Thoracic aorta (tissue), 2 donors: ENCODE measurements around the gene HIF3A. TPM values are rescaled to one million over a fixed set of nuclear protein-coding genes. Genes with fewer than 3 reads are reported as not detected.

Experiments
- ATAC-seq: fragments of 150-250 bp; one replicate; pipeline ENCODE4 v1.8.0; 2017; ENCODE audit warnings: low read depth; ENCODE audit not compliant: insufficient number of reproducible peaks, low FRiP score
- DNase-seq: peaks from one replicate; pipeline ENCODE4 v3.0.0-alpha.2; 2020; ENCODE audit warnings: low spot score
- H3K27ac ChIP-seq, 2 donors: fragments of 200-600 bp; sonication (generic); 1 replicate in 1 of 2; 2 replicates in 1 of 2; pipeline ENCODE4 v1.5.1; 2016; ENCODE audit warnings: mild to moderate bottlenecking in 2 of 2, moderate library complexity in 2 of 2
- H3K27me3 ChIP-seq: fragments of 200-600 bp; sonication (generic); replicated peaks from 2 replicates; pipeline ENCODE4 v1.6.0; 2016; ENCODE audit warnings: mild to moderate bottlenecking; ENCODE audit not compliant: insufficient read depth
- H3K36me3 ChIP-seq: fragments of 200-600 bp; sonication (generic); one replicate; pipeline ENCODE4 v1.5.1; 2016
- H3K4me1 ChIP-seq, 2 donors: fragments of 200-600 bp; sonication (generic); 1 replicate in 1 of 2; 2 replicates in 1 of 2; pipeline versions ENCODE4 v1.5.1 to v1.6.0; 2016; ENCODE audit warnings: low read depth in 2 of 2, mild to moderate bottlenecking in 1 of 2; ENCODE audit not compliant: control insufficient read depth in 1 of 2
- H3K4me3 ChIP-seq: fragments of 200-600 bp; sonication (generic); 2 replicates; pipeline ENCODE4 v1.5.1; 2016; ENCODE audit warnings: mild to moderate bottlenecking
- H3K9me3 ChIP-seq: fragments of 200-600 bp; sonication (generic); 2 replicates; pipeline ENCODE4 v1.5.1; 2016
- total RNA-seq, 2 donors: library from RNA; depleted of rRNA; stranded (reverse); fragments of >200 nt; gene quantifications; one replicate each; pipeline versions ENCODE4 v1.1.0 to v1.2.3, GENCODE V29; 2016
- TF ChIP-seq, protein P1 (sequence below): fragments of 200-600 bp; sonication (generic); IDR thresholded peaks from one replicate; pipeline ENCODE4 v1.5.1; 2019; ENCODE audit warnings: antibody characterized with exemption

Gene HIF3A
- total RNA-seq, 2 donors from 2014 or later: 85.6 to 189 TPM

DNA sequence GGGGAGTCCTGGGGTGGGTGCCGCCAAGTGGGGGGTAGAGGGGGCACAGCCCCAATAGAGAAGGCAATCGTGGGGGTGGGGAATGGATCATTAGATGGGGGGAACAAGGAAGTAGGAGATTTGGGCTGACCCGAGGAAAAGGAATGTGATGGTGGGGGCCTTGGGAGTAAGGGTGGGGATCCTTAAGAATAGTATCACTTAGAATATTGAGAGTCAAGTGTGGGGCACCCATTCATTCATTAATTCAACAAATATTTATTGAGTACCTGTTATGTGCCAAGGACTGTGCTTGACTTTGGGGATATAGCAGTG, 50.7 kb downstream of the HIF3A start:
- peaks cover 30 to 49% of the 10 kb centered on the region in 2 donors for H3K4me1 ChIP-seq
- H3K9me3 ChIP-seq: no peaks in the 10 kb centered on the region
- H3K36me3 ChIP-seq: no peaks in the 10 kb centered on the region
- ATAC-seq: no peak
- TF ChIP-seq, protein P1, sequence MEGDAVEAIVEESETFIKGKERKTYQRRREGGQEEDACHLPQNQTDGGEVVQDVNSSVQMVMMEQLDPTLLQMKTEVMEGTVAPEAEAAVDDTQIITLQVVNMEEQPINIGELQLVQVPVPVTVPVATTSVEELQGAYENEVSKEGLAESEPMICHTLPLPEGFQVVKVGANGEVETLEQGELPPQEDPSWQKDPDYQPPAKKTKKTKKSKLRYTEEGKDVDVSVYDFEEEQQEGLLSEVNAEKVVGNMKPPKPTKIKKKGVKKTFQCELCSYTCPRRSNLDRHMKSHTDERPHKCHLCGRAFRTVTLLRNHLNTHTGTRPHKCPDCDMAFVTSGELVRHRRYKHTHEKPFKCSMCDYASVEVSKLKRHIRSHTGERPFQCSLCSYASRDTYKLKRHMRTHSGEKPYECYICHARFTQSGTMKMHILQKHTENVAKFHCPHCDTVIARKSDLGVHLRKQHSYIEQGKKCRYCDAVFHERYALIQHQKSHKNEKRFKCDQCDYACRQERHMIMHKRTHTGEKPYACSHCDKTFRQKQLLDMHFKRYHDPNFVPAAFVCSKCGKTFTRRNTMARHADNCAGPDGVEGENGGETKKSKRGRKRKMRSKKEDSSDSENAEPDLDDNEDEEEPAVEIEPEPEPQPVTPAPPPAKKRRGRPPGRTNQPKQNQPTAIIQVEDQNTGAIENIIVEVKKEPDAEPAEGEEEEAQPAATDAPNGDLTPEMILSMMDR: peak; percentile 3
- no peaks in the 10 kb centered on the region for H3K27me3 ChIP-seq
- H3K27ac ChIP-seq: peak overlapping the region; percentile 29 to 56
- H3K4me3 ChIP-seq: peak overlapping the region; percentile 99
- DNase-seq: no peak

DNA sequence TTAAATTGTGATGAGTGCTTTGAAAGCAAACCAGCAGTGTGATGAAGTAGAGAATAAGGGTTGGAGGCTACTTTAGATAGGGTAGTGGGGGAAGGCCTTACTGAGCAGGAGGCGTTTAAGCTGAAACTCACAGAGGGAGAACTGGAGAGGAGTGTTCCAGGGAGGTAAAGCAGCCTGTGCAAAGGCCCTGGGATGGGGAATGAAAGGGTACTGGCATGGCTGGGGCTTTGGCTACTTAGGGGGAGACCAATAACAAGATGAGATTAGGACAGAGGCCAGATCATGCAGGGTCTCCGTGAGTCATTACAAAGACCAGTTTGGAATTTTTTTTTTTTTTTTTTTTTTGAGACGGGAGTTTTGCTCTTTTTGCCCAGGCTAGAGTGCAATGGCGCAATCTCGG, 51.1 kb downstream of the HIF3A start:
- H3K4me3 ChIP-seq: peak overlapping the region; percentile 99
- DNase-seq: no peak
- no peak overlapping the region for H3K27ac ChIP-seq
- H3K4me1 ChIP-seq: peaks cover 30 to 49% of the 10 kb centered on the region in 2 donors
- no peaks in the 10 kb centered on the region for H3K36me3 ChIP-seq
- TF ChIP-seq, protein P1: no peak
- H3K9me3 ChIP-seq: no peaks in the 10 kb centered on the region
- no peaks in the 10 kb centered on the region for H3K27me3 ChIP-seq
- ATAC-seq: no peak

DNA sequence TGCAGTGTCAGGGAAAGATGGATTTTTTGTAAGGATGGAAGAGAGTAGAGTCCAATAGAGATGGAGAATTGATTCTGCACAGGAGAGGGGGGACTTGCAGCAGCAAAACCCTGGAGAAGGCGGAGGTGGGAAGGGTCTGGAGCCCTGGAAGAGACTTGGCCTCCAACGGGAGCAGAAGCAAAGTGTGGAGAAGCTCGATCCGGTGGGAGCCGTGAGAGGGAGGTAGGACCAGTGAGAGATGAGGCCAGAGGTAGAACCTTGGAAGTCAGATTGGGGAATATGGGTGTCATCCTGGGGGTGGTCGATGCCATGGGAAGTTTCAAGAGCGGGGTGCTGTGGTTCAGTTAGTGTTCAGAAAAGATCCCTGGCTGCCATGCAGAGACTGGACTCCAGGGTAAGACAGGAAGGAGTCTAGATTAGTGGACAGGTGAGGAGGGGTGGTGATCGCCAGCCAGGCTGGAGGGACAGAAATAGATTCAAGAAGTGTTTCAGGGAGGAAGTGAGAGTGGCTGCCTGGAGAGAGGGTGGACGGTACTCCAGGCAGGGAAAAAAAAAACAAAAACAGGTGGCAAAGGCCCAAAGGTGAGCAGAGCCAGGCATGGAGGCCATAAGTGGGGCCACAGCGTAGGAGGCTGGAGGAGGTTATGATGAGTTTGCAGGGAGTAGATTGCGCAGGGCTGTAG, 52.6 kb downstream of the HIF3A start:
- DNase-seq (no peak), ATAC-seq (no peak)
- Histone ChIP-seq H3K4me3 (no peak overlapping the region), H3K27me3 (no peaks in the 10 kb centered on the region), H3K9me3 (no peaks in the 10 kb centered on the region), H3K27ac (peak overlapping the region in 1 of 2 donors; percentile 34), H3K4me1 (peaks cover 30 to 49% of the 10 kb centered on the region in 2 donors), H3K36me3 (peaks cover 9% of the 10 kb centered on the region)
- TF ChIP-seq, protein P1: no peak

DNA sequence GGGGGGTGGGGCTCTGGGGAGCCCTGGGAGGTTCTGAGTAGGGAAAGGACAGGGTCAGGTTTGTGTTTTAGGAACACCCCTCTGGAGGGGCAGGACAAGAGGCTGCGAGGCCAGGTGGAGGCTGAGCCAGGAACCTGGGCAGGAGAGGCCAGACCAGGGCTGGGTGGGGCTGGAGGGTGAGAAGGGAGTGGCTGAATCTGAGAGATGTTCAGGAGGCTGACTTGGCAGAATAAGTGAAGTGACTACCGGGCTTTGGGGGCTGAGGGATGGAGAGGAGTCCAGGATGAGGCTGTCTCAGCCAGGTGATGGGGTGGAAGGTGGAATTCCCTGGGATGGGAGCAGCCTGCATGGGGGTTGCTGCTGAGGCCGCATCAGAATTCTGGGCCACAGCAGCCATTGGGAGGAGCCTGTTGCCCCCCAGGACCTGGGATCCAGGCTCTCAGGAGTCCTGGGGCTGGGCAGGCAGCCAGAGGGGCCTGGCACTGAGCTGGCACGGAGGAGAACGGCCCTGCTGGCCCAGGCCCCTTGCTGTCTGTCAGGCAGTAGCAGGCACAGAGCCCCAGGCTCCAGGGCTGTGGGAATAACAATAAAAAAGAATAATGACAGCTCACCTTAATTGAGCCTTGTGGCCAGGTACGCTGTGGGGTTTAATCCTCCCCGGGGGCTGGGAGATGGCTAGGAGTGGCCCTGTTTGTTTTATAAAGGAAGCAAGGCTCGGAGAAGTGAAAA, 53.4 kb downstream of the HIF3A start:
- TF ChIP-seq, protein P1: no peak
- ATAC-seq (no peak), DNase-seq (no peak)
- Histone ChIP-seq H3K27ac (peak overlapping the region; percentile 71 to 93), H3K9me3 (no peaks in the 10 kb centered on the region), H3K27me3 (no peaks in the 10 kb centered on the region), H3K4me1 (peaks cover 30 to 49% of the 10 kb centered on the region in 2 donors), H3K4me3 (peak overlapping the region; percentile 16), H3K36me3 (peaks cover 10% of the 10 kb centered on the region)

DNA sequence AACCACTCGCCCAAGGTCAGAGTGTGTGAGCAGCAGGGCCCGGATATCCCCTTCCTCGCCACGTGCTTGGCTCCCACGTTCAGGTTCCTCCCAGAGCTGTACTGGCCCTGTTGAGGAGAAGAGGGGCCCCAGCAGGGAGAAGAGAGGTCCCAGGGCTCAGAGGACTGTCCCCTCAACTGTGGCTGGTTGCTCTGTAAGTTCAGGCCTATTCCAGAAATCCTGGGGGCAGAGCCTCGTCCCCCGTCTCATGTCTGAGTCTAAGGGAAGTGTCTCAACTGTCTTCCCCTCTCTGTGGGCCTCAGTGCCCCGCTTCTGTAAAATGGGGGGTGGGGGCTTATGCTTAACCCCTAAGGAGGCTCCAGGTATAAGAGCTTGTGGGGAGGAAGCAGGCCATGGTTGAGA, 53.9 kb downstream of the HIF3A start:
- peaks cover 30 to 49% of the 10 kb centered on the region in 2 donors for H3K4me1 ChIP-seq
- TF ChIP-seq, protein P1: no peak
- H3K4me3 ChIP-seq: peak overlapping the region; percentile 16
- ATAC-seq (no peak), DNase-seq (no peak)
- peaks cover 12% of the 10 kb centered on the region for H3K36me3 ChIP-seq
- H3K9me3 ChIP-seq: no peaks in the 10 kb centered on the region
- H3K27me3 ChIP-seq: no peaks in the 10 kb centered on the region
- H3K27ac ChIP-seq: peak overlapping the region; percentile 71 to 93
